Mucosa of rectum (tissue), 2 donors: ENCODE results near the gene ZNF358.

Experiments
- H3K27ac ChIP-seq, 2 donors: one replicate each; pipeline ENCODE4 v1.7.0; 2013; ENCODE audit warnings: inconsistent platforms in 2 of 2, low read depth in 2 of 2, low read length in 2 of 2
- H3K27me3 ChIP-seq, 2 donors: one replicate each; pipeline ENCODE4 v1.7.0; 2013; ENCODE audit warnings: low read length in 2 of 2; ENCODE audit not compliant: control insufficient read depth in 2 of 2, insufficient read depth in 2 of 2
- H3K36me3 ChIP-seq, 2 donors: one replicate each; pipeline ENCODE4 v1.7.0; 2013; ENCODE audit warnings: low read length in 2 of 2; ENCODE audit not compliant: control insufficient read depth in 2 of 2, insufficient read depth in 2 of 2
- H3K4me1 ChIP-seq, 2 donors: one replicate each; pipeline ENCODE4 v1.7.0; 2013; ENCODE audit warnings: low read length in 2 of 2, mild to moderate bottlenecking in 1 of 2; ENCODE audit not compliant: control insufficient read depth in 2 of 2, insufficient read depth in 2 of 2
- H3K4me3 ChIP-seq, 2 donors: one replicate each; pipeline ENCODE4 v1.7.0; 2013; ENCODE audit warnings: low read length in 2 of 2
- H3K9ac ChIP-seq, 2 donors: one replicate each; pipeline ENCODE4 v1.7.0; 2013; ENCODE audit warnings: low read length in 2 of 2, low read depth in 1 of 2, mild to moderate bottlenecking in 1 of 2
- H3K9me3 ChIP-seq, 2 donors: one replicate each; pipeline ENCODE4 v1.7.0; 2013; ENCODE audit warnings: low read length in 2 of 2; ENCODE audit not compliant: control insufficient read depth in 2 of 2
- donor health status: healthy.
- donor health status: Normal muscosa, but diverticular disease.

Gene ZNF358

DNA sequence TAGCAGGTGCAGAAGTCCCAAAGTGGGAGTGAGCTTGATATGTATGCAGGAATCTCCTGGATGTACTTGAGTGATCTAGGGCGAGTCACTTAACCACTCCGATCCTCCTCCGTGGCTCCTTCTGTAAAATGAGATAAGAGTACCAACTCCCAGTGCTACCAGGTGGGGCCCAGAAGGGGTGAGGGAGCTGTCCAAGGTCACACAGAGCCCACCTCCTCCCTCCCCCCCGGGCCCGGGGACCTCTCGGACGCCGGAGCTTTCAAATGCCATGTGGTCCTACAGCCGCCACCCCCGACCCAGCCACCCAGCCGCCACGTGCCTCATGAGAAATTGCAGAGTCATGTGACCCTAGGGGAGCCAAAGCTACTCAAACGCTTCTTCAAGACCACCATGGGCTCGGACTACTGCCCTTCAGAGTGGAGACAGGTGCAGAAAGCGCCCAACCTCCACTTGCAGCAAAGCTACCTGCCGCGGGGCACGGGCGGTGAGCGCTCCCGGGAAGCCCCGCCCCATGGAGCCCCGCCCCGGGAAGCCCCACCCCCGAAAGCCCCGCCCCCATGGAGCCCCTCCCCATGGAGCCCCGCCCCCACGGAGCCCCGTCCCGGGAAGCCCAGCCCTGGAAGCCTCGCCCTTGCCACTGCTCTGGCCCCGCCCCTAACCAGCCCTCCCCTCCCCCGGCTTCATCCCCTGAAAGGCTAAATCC lies 10.1 kb upstream of the ZNF358 start:
- H3K4me3 ChIP-seq = peak overlapping the region; percentile 25 to 66
- H3K36me3 ChIP-seq = no peaks in the 10 kb centered on the region

DNA sequence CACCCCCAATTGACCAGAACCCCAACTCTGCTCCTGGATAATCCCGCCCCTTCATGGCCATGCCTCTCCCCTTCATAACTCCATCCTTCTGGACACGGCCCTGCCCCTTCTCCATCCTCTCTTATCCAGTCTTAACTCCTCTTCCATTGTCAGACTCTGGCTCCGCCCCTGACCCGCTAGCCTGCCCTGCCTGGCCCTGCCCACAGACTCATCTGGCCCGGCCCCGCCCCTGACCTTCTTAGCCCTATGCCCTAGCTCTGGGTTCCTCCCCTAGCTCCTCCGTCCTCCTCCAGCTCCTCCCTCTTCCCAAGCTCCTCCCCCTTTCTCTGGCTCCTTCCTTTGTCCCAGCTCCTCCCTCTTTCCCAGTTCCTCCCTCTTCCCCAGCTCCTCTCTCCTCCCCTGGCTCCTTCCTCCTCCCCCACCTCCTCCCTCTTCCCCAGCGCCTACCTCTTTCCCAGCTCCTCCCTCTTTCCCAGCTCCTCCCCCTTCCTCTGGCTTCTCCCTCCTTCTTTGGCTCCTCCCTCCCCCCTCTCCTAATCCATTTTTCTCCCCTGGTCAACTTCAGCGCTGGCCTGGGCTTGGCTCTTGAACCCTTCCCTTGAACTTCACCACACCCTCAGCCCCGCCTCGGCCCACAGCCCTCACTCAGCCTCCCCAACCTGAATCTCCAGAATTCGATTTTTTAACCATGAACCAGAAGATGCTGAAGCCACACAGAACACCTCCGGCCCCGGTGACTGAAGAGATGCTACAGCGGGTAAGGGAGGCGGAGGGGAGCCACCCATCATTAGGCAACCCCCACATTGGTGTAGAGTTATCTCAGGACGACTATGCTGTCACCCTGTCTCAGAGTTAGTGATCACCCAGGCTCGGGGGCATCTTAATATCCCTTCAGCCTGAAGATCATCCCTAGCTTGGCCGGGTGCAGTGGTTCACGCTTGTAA lies 9.2 kb upstream of the ZNF358 start:
- H3K4me1 ChIP-seq = peaks cover 5 to 8% of the 10 kb centered on the region in 2 donors
- no peaks in the 10 kb centered on the region for H3K36me3 ChIP-seq
- H3K4me3 ChIP-seq = no peak overlapping the region
- no peaks in the 10 kb centered on the region for H3K9me3 ChIP-seq
- H3K27me3 ChIP-seq = no peaks in the 10 kb centered on the region
- H3K9ac ChIP-seq = no peak overlapping the region
- H3K27ac ChIP-seq = peak overlapping the region in 1 of 2 donors; percentile 34

More for the DNA sequence above, 10.1 kb upstream of the ZNF358 start:
- Histone ChIP-seq H3K9me3 (no peaks in the 10 kb centered on the region), H3K27me3 (no peaks in the 10 kb centered on the region), H3K4me1 (peaks cover 5 to 12% of the 10 kb centered on the region in 2 donors), H3K27ac (peak overlapping the region; percentile 38 to 56), H3K9ac (peak overlapping the region; percentile 47 to 51)

DNA sequence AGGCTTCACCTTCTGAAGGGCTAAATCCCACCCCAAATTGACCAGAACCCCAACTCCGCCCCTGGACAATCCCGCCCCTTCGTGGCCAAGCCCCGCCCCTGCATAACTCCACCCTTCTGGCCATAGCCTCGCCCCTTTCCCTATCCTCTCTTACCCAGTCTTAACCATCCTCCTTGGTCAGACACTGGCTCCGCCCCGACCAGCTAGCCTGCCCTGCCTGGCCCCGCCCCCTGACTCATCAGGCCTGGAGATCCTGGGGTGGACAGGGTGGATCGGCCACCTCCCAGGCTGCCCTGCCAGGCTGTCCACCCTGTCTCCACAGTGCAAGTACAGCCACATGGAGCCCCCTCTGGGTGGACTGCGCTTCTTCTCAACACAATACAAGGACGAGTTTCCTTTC lies 8.0 kb upstream of the ZNF358 start:
- H3K9ac ChIP-seq = no peak overlapping the region
- peaks cover 5 to 8% of the 10 kb centered on the region in 2 donors for H3K4me1 ChIP-seq
- no peaks in the 10 kb centered on the region for H3K36me3 ChIP-seq
- H3K4me3 ChIP-seq = no peak overlapping the region
- no peak overlapping the region for H3K27ac ChIP-seq
- H3K27me3 ChIP-seq = no peaks in the 10 kb centered on the region
- no peaks in the 10 kb centered on the region for H3K9me3 ChIP-seq

DNA sequence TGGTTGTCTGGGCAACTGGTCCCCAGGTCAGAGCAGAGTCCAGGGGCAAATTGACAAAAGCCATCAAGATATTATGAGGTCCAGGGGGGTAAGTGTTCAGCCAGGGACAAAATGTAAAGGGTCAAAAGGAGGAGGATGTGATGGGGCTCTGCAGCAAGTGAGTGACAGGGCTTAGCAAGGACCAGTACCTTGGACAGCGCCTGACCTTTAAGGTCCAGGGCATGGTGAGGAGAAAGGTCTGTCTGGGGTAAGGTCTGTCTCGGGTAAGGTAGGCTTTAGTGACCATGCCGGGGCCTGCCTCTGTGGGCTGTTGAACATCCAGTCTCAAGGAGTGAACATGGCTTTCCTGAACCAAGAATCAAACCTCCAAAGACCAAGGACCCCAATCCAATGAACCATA lies 6.3 kb upstream of the ZNF358 start:
- Histone ChIP-seq H3K4me1 (peaks cover 5 to 8% of the 10 kb centered on the region in 2 donors), H3K9me3 (no peaks in the 10 kb centered on the region), H3K9ac (no peak overlapping the region)

DNA sequence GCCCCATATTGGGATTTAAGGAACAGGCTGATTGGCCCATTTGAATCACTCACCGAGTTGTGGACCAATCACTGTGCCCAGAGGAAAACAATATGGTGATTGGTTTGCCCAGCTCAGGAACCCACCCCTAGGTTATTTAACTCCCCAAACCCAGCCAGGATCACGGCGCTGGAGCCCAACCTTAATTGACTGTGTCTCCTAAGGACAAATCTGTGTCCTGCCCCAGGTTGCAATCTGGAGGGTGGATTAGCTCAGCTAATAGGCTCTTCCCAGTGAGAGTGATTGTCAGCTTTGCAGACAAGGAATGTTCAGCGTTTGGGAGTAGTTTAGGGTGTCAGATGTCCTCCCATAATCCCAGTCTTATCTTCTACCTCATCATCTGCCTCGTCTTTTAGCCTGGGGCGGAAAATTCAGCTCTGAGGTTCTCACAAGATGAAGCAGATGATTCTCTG lies 3.5 kb upstream of the ZNF358 start:
- Histone ChIP-seq H3K36me3 (no peaks in the 10 kb centered on the region), H3K27ac (no peak overlapping the region), H3K27me3 (no peaks in the 10 kb centered on the region), H3K4me3 (no peak overlapping the region), H3K4me1 (peaks cover 10 to 13% of the 10 kb centered on the region in 2 donors), H3K9me3 (no peaks in the 10 kb centered on the region), H3K9ac (no peak overlapping the region)

More for the DNA sequence above, 6.3 kb upstream of the ZNF358 start:
- no peaks in the 10 kb centered on the region for H3K27me3 ChIP-seq
- no peaks in the 10 kb centered on the region for H3K36me3 ChIP-seq
- H3K27ac ChIP-seq = no peak overlapping the region
- no peak overlapping the region for H3K4me3 ChIP-seq

DNA sequence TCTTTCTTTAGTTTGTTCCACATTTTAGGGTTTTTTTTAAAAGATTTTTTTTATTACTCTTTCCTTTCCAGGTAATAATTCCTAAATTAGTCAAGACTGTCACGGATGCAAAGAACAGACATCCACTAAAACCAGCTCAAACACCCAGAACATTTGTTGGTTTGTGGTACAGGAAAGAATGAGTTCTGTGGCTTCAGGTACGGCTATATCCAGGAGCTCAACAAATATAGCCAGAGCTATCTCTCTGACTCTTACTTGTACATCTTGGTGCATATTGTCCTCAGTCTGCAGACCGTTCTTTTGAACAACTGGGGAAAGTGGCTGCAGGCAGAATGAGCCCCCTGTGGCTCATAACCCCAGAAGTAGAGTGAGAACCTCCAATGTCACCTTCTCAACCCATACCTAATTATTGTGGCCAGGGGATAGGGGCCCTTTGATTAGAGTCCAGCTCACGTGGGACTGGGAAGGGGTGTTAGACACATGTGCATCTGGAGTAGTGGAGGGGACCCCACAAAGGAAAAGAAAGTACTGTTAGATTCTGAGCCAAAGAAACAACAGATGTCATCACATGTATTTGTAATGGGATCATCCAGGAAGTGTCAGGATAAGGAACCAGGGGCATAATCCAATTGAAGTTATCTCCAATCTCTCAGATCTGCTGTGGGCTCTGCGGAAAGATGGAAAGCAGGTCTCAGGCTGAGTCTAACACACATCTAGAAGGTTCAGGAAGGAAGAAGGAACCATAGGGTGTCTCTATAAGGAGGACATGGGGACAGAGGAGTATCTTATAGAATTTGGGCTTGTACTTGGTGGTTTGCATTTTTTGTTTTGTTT lies 1.9 kb upstream of the ZNF358 start:
- Histone ChIP-seq H3K4me1 (peaks cover 10 to 13% of the 10 kb centered on the region in 2 donors), H3K9ac (no peak overlapping the region), H3K27ac (no peak overlapping the region), H3K36me3 (no peaks in the 10 kb centered on the region), H3K9me3 (no peaks in the 10 kb centered on the region), H3K27me3 (no peaks in the 10 kb centered on the region), H3K4me3 (no peak overlapping the region)

DNA sequence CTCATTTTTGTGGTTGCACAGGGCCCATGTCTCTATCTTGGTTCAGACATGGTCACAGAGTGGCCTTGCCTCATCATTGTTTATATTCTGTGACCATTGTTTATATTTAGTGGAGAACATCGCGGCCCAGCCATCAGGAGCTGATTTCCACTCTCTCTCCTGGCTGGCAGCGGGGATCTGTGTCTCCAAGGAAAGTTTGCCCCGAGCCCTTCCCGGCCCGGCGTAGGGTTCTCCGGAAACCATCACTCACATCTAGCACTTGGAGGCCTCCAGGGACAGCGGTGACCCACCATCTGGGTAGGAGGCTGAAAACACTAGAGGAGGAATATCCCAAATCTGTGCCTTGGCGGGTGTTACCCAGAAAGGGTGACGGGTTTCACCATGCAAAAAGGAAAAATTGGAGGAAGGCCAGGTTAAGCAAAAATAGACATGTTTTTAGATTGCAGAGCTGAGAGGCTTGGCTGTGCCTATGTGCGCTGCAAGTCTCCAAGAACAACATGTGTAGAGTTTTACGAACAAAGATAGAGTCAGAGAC lies 726 bp upstream of the ZNF358 start:
- Histone ChIP-seq H3K9ac (peak overlapping the region; percentile 63), H3K4me1 (peaks cover 10 to 13% of the 10 kb centered on the region in 2 donors), H3K36me3 (peaks cover 0 to 2% of the 10 kb centered on the region in 2 donors), H3K9me3 (no peaks in the 10 kb centered on the region), H3K4me3 (peak overlapping the region; percentile 54 to 71), H3K27ac (peak overlapping the region; percentile 79 to 81), H3K27me3 (no peaks in the 10 kb centered on the region)

DNA sequence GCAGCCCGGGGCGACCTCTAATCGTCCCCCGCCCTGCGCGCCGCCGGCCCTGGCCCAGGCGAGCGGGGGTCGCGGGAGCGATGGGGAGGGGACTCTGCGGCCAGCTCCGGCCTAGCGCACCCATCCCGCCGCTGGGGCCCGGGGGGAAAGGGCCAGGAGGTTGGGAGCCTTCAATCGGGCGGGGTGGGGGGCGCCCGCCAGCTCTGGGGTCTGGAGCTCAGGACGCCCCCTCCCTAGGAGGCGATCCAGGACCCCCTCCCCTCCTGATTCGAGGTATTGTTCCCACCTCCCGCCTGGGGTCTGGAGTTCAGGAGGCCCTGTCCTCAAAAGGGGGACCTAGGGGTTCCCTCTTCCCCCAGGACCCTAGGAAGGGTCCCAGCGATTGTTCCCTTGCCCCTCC lies 430 bp downstream of the ZNF358 start:
- Histone ChIP-seq H3K36me3 (peaks cover 0 to 3% of the 10 kb centered on the region in 2 donors), H3K9ac (peak overlapping the region; percentile 80 to 81), H3K27ac (peak overlapping the region; percentile 52 to 55), H3K27me3 (no peaks in the 10 kb centered on the region), H3K9me3 (no peaks in the 10 kb centered on the region), H3K4me1 (peaks cover 10 to 13% of the 10 kb centered on the region in 2 donors), H3K4me3 (peak overlapping the region; percentile 64 to 70)

DNA sequence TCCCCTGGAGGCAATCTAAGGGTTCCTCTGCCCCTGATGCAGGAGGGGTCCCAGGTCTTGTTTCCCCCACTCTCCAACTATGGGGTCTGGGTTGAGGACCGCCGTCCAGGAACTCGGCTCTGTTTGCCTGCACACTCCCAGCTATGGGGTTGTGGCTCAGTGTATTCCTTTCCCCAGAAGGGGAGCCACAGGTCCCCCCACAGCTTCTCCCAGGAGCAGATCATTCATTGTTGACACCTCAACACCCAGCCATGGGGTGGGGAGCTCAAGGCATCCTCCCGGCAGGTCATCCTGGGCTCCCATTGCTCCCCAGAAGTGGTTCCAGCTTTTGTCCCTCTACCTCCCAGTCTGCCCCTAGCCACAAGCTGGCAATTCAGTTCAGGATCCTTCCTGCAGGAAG lies 975 bp downstream of the ZNF358 start:
- Histone ChIP-seq H3K27ac (peak overlapping the region; percentile 52 to 55), H3K4me3 (peak overlapping the region; percentile 64 to 70), H3K36me3 (peaks cover 0 to 3% of the 10 kb centered on the region in 2 donors), H3K9ac (peak overlapping the region; percentile 80 to 81), H3K4me1 (peaks cover 11 to 15% of the 10 kb centered on the region in 2 donors), H3K27me3 (no peaks in the 10 kb centered on the region), H3K9me3 (no peaks in the 10 kb centered on the region)
